Nephron (organoid): ENCODE results near the gene ATXN7.

ENCODE experiments used
- H3K27ac Mint-ChIP-seq, 3 experiments: 2 replicates each; pipeline ENCODE4 v1.8.0; 2020; ENCODE audit warnings: mixed read lengths in 3 of 3, mild to moderate bottlenecking in 2 of 3, moderate library complexity in 1 of 3
- H3K27me3 Mint-ChIP-seq: 2 replicates; pipeline ENCODE4 v1.8.0; 2021; ENCODE audit warnings: low read depth, mild to moderate bottlenecking, moderate library complexity, mixed read lengths
- H3K36me3 Mint-ChIP-seq: 2 replicates; pipeline ENCODE4 v1.8.0; 2020; ENCODE audit warnings: low read depth, mixed read lengths
- H3K4me1 Mint-ChIP-seq: 2 replicates; pipeline ENCODE4 v1.8.0; 2020; ENCODE audit warnings: mixed read lengths
- H3K4me3 Mint-ChIP-seq, 3 experiments: 2 replicates each; pipeline ENCODE4 v1.8.0; 2020; ENCODE audit warnings: mild to moderate bottlenecking in 3 of 3, mixed read lengths in 3 of 3, moderate library complexity in 2 of 3
- H3K9me3 Mint-ChIP-seq: 2 replicates; pipeline ENCODE4 v1.8.0; 2020; ENCODE audit warnings: mixed read lengths
- CTCF ChIP-seq, 3 experiments: fragments of 200-600 bp; sonication (generic); IDR thresholded peaks; one replicate each; pipeline ENCODE4 v1.5.0; 2021; ENCODE audit warnings: antibody characterized with exemption in 3 of 3; ENCODE audit not compliant: unreplicated experiment in 3 of 3

ATXN7 gene, protein sequence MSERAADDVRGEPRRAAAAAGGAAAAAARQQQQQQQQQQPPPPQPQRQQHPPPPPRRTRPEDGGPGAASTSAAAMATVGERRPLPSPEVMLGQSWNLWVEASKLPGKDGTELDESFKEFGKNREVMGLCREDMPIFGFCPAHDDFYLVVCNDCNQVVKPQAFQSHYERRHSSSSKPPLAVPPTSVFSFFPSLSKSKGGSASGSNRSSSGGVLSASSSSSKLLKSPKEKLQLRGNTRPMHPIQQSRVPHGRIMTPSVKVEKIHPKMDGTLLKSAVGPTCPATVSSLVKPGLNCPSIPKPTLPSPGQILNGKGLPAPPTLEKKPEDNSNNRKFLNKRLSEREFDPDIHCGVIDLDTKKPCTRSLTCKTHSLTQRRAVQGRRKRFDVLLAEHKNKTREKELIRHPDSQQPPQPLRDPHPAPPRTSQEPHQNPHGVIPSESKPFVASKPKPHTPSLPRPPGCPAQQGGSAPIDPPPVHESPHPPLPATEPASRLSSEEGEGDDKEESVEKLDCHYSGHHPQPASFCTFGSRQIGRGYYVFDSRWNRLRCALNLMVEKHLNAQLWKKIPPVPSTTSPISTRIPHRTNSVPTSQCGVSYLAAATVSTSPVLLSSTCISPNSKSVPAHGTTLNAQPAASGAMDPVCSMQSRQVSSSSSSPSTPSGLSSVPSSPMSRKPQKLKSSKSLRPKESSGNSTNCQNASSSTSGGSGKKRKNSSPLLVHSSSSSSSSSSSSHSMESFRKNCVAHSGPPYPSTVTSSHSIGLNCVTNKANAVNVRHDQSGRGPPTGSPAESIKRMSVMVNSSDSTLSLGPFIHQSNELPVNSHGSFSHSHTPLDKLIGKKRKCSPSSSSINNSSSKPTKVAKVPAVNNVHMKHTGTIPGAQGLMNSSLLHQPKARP

DNA sequence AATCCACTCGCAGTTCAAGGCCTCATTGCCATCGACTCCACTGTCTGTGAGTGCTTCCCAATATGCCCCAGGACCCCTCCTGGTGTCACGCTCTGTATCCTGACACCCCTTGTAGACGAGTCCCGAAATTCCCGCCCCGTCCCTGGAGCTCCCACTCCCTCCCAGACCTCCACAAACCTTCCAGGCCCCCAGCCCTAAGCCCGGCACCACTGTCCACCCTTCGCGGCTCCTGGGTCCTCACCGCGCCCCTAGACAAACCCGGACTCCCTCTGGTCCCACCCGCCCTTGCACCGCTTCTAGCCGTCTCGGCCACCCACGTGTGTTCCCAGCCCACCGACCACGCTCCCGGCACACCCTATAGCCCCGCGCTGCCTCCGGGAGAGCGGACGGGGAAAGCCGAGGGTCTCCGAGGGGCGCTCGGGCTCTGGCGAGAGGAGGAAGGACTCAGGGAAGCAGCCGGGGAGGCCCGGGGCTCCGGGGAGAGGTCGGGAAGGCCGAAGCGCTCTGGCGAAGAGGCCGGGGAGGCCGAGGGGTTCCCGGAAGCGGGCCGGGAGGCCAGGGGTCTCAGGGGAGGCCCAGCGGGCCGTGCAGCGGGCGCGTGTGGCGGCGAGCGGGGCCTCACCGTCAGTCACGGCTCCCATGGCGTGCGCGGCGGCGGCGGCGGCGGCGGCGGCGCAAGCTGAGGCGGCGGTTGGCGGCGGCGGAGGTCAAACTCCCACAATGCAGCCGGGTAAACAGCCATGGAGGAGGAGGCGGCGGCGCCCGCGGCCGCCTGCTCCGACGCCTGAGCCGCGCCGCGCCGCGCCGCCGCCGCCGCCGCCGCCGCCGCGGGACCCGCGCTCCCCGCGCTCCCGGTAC is at the start of gene ATXN7, which contains the start of gene THOC7:
Gene ATXN7 (plus strand): TSS at position 718 of the 858 bp plus-strand sequence. CDS start 48,732 bp downstream, outside the sequence.
Gene THOC7 (minus strand): TSS at position 656 of the 858 bp plus-strand sequence. CDS start 15 bp downstream, at position 641.
- H3K4me1 Mint-ChIP-seq = peaks cover 17% of the 10 kb centered on the region
- TF ChIP-seq CTCF (IDR thresholded peaks at IDR 0.05; ENCODE audit: unreplicated experiment in 3 of 3) = no peak
- H3K9me3 Mint-ChIP-seq = no peaks in the 10 kb centered on the region
- peak within 1 kb of the TSS; percentile 92 to 98 (median 94) for H3K27ac Mint-ChIP-seq
- peaks cover 11% of the 10 kb centered on the region for H3K36me3 Mint-ChIP-seq
- H3K27me3 Mint-ChIP-seq = no peaks in the 10 kb centered on the region
- H3K4me3 Mint-ChIP-seq = peak within 1 kb of the TSS; percentile 94 to 96 (median 94)

DNA sequence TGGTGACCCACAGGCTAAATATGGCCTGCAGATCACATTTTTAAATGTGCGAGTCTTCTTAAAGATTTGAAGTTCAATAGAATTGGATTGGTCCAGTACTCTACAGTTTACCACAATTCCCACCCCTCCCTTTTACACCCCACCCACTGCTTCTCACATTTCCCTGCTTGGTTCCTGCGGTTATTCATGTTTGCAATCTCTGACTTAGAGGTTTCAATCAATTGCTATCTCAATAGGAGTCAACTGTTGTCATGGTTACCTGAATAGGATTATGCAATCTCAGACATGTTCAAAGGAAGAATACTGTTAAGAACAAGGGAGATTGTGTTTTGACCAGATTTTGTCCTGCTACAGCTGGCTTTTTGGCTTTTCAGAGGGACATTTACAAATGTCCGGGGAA is 49.4 kb upstream of the ATXN7 start:
- no peaks in the 10 kb centered on the region for H3K9me3 Mint-ChIP-seq
- TF ChIP-seq CTCF (IDR thresholded peaks at IDR 0.05; ENCODE audit: unreplicated experiment in 3 of 3) = no peak
- no peak overlapping the region for H3K27ac Mint-ChIP-seq
- no peak overlapping the region for H3K4me3 Mint-ChIP-seq
- H3K4me1 Mint-ChIP-seq = peaks cover 5% of the 10 kb centered on the region
- no peaks in the 10 kb centered on the region for H3K36me3 Mint-ChIP-seq
- H3K27me3 Mint-ChIP-seq = peaks cover 5% of the 10 kb centered on the region

GRCh38 chr3:63817225-63817624 is 46.4 kb upstream of the ATXN7 start:
- Mint-ChIP-seq H3K4me1 (peaks cover 5% of the 10 kb centered on the region), H3K36me3 (no peaks in the 10 kb centered on the region), H3K27me3 (peaks cover 5% of the 10 kb centered on the region), H3K27ac (no peak overlapping the region), H3K9me3 (no peaks in the 10 kb centered on the region), H3K4me3 (no peak overlapping the region)
- no peak for TF ChIP-seq CTCF (IDR thresholded peaks at IDR 0.05; ENCODE audit: unreplicated experiment in 3 of 3)

DNA sequence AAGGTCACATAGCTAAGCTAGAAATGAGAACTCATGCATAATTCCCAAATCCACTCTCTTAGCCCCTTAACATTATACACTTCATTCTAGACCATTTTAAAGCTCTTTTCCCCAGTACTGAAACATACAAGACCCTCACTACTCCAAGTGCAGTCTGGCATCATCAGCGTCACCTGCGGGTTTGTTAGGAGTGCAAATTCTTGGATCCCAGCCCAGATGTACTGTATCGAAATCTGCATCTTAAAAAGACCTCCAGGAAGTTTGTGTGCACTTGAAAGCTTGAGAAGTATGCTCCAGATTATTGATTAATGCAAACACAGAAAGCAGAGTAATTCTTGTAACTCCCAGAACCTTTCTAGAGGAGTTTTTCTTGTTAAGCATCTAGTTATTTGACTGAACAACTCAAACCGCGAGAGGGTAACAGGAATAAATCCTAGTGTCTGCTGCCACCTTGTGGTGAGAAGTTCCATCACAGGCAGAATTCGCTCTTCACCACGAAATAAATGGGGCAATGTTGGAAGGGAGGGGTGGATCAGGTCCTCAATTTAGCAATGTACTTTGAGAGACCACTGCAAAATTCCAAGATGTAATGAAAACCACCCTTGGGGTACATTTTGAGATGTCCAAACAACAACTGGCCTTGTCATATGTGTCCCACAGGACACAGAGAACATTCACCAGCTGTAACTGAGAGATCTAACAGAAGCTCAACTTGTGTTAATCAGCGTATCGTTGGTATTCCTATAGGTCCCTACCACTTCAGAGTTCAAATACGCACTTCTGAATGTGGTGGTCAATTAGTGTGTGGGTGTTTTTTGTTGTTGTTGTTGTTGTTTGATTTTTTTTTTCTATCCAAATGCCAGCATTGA is 45.2 kb upstream of the ATXN7 start:
- peak; percentile 83 to 87 (median 84) for TF ChIP-seq CTCF (IDR thresholded peaks at IDR 0.05; ENCODE audit: unreplicated experiment in 3 of 3)
- no peaks in the 10 kb centered on the region for H3K9me3 Mint-ChIP-seq
- peaks cover 5% of the 10 kb centered on the region for H3K27me3 Mint-ChIP-seq
- H3K27ac Mint-ChIP-seq = no peak overlapping the region
- peaks cover 2% of the 10 kb centered on the region for H3K4me1 Mint-ChIP-seq
- H3K36me3 Mint-ChIP-seq = no peaks in the 10 kb centered on the region
- no peak overlapping the region for H3K4me3 Mint-ChIP-seq

DNA sequence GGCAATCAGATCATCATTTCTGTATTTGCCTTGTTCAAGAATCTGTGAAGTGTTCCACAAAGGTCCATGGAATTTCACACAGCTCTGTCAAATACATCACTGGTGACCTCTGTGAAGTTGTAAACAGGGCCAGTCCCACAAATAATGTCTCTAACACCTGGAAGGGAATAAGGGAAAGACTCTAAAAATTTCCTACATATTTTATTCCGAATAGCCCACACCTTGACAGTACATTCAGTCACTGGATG is 44.6 kb upstream of the ATXN7 start, which contains the start of gene C3orf49:
Gene C3orf49 (plus strand): TSS at position 149 of the 248 bp plus-strand sequence. CDS start 173 bp downstream, outside the sequence.
- H3K9me3 Mint-ChIP-seq = no peaks in the 10 kb centered on the region
- no peaks in the 10 kb centered on the region for H3K36me3 Mint-ChIP-seq
- H3K4me1 Mint-ChIP-seq = no peaks in the 10 kb centered on the region
- TF ChIP-seq CTCF (IDR thresholded peaks at IDR 0.05; ENCODE audit: unreplicated experiment in 3 of 3) = no peak
- H3K4me3 Mint-ChIP-seq = no peak within 1 kb of the TSS
- peaks cover 5% of the 10 kb centered on the region for H3K27me3 Mint-ChIP-seq
- no peak within 1 kb of the TSS for H3K27ac Mint-ChIP-seq
